H9 (cell line): ENCODE data around the gene MTG2. TPM values are rescaled to one million over a fixed set of nuclear protein-coding genes. Genes with fewer than 3 reads are reported as not detected.
A peak's percentile ranks its signal among the peaks of the same experiment; 100 is the strongest.

Experiments
- DNase-seq: peaks from one replicate; pipeline ENCODE4 v3.0.0-alpha.2; 2017
- H2AFZ ChIP-seq: one replicate; pipeline ENCODE4 v1.6.1; 2013; ENCODE audit warnings: mild to moderate bottlenecking, low read length, control low read depth, moderate library complexity
- H2AK5ac ChIP-seq: 2 replicates; pipeline ENCODE4 v1.6.1; 2013; ENCODE audit warnings: low read length, control low read depth, mixed read lengths; ENCODE audit not compliant: insufficient read length
- H2BK120ac ChIP-seq: one replicate; pipeline ENCODE4 v1.6.1; 2013; ENCODE audit warnings: low read depth, mild to moderate bottlenecking, low read length, control low read depth, inconsistent platforms; ENCODE audit not compliant: poor library complexity, severe bottlenecking
- H2BK12ac ChIP-seq: 2 replicates; pipeline ENCODE4 v1.6.1; 2013; ENCODE audit warnings: low read length, control low read depth, mixed read lengths, low read depth; ENCODE audit not compliant: insufficient read length
- H2BK15ac ChIP-seq: 2 replicates; pipeline ENCODE4 v1.6.1; 2013; ENCODE audit warnings: low read depth, low read length, control low read depth
- H2BK20ac ChIP-seq: one replicate; pipeline ENCODE4 v1.6.1; 2013; ENCODE audit warnings: low read depth, mild to moderate bottlenecking, low read length, control low read depth, inconsistent platforms; ENCODE audit not compliant: poor library complexity, severe bottlenecking
- H2BK5ac ChIP-seq: 2 replicates; pipeline ENCODE4 v1.6.1; 2013; ENCODE audit warnings: low read length, control low read depth, mixed read lengths; ENCODE audit not compliant: insufficient read length
- H3K14ac ChIP-seq: 2 replicates; pipeline ENCODE4 v1.6.1; 2013; ENCODE audit warnings: low read length, control low read depth; ENCODE audit not compliant: insufficient read depth
- H3K18ac ChIP-seq: 2 replicates; pipeline ENCODE4 v1.6.1; 2013; ENCODE audit warnings: low read depth, mild to moderate bottlenecking, mixed read lengths, low read length, control low read depth; ENCODE audit not compliant: insufficient read length
- H3K23ac ChIP-seq: 2 replicates; pipeline ENCODE4 v1.6.1; 2013; ENCODE audit warnings: low read length, control low read depth, mixed read lengths, low read depth; ENCODE audit not compliant: insufficient read length
- H3K23me2 ChIP-seq: 2 replicates; pipeline ENCODE4 v1.6.1; 2013; ENCODE audit warnings: low read depth, mild to moderate bottlenecking, mixed read lengths, low read length, control low read depth; ENCODE audit not compliant: insufficient read length, poor library complexity, severe bottlenecking
- H3K27ac ChIP-seq: 2 replicates; pipeline ENCODE4 v1.5.1; 2013; ENCODE audit warnings: low read length, control low read depth, mixed read lengths, low read depth; ENCODE audit not compliant: insufficient read length
- H3K27me3 ChIP-seq: 2 replicates; pipeline ENCODE4 v1.6.1; 2013; ENCODE audit warnings: low read length, control low read depth, inconsistent platforms; ENCODE audit not compliant: insufficient read depth
- H3K4ac ChIP-seq: 2 replicates; pipeline ENCODE4 v1.6.1; 2013; ENCODE audit warnings: low read depth, mild to moderate bottlenecking, control low read depth, inconsistent platforms, low read length, moderate library complexity
- H3K4me1 ChIP-seq: 2 replicates; pipeline ENCODE4 v1.6.1; 2013; ENCODE audit warnings: low read length, control low read depth, inconsistent platforms; ENCODE audit not compliant: insufficient read depth
- H3K4me2 ChIP-seq: 2 replicates; pipeline ENCODE4 v1.6.1; 2013; ENCODE audit warnings: low read length, control low read depth, mixed read lengths; ENCODE audit not compliant: insufficient read length, insufficient read depth
- H3K56ac ChIP-seq: 2 replicates; pipeline ENCODE4 v1.6.1; 2013; ENCODE audit warnings: low read depth, mild to moderate bottlenecking, mixed read lengths, low read length, control low read depth; ENCODE audit not compliant: insufficient read length
- H3K79me1 ChIP-seq: 2 replicates; pipeline ENCODE4 v1.6.1; 2013; ENCODE audit warnings: low read depth, mild to moderate bottlenecking, moderate library complexity, low read length, control low read depth, inconsistent platforms; ENCODE audit not compliant: insufficient read depth, poor library complexity, severe bottlenecking
- H3K79me2 ChIP-seq: 2 replicates; pipeline ENCODE4 v1.6.1; 2013; ENCODE audit warnings: low read length, control low read depth, inconsistent platforms; ENCODE audit not compliant: insufficient read depth
- H3K9ac ChIP-seq: 2 replicates; pipeline ENCODE4 v1.6.1; 2013; ENCODE audit warnings: low read length, control low read depth, mixed read lengths; ENCODE audit not compliant: insufficient read length; ENCODE audit errors: extremely low read depth
- H3K9me3 ChIP-seq: one replicate; pipeline ENCODE4 v1.6.1; 2013; ENCODE audit warnings: low read depth, low read length, inconsistent platforms; ENCODE audit not compliant: control insufficient read depth
- H3T11ph ChIP-seq: one replicate; pipeline ENCODE4 v1.6.1; 2013; ENCODE audit warnings: mild to moderate bottlenecking, low read length, control low read depth, inconsistent platforms
- H4K20me1 ChIP-seq: one replicate; pipeline ENCODE4 v1.6.1; 2013; ENCODE audit not compliant: control insufficient read depth, insufficient read length, insufficient read depth
- H4K5ac ChIP-seq: 2 replicates; pipeline ENCODE4 v1.6.1; 2013; ENCODE audit warnings: low read depth, mild to moderate bottlenecking, mixed read lengths, low read length, control low read depth; ENCODE audit not compliant: insufficient read length
- H4K8ac ChIP-seq: replicated peaks from 2 replicates; pipeline ENCODE4 v1.6.1; 2013; ENCODE audit warnings: low read length, control low read depth, mixed read lengths, low read depth; ENCODE audit not compliant: insufficient read length
- H4K91ac ChIP-seq: 2 replicates; pipeline ENCODE4 v1.6.1; 2013; ENCODE audit warnings: low read depth, mild to moderate bottlenecking, moderate library complexity, mixed read lengths, low read length, control low read depth; ENCODE audit not compliant: insufficient read length
- H3K27ac Mint-ChIP-seq, 3 experiments: 2 replicates in 2 of 3; 3 replicates in 1 of 3; pipeline ENCODE4 v1.8.0; 2020 to 2021; ENCODE audit warnings: mixed read lengths in 3 of 3, mild to moderate bottlenecking in 1 of 3, moderate library complexity in 1 of 3
- H3K27me3 Mint-ChIP-seq: 2 replicates; pipeline ENCODE4 v1.8.0; 2021; ENCODE audit warnings: low read depth, mild to moderate bottlenecking, moderate library complexity, mixed read lengths
- H3K36me3 Mint-ChIP-seq, 3 experiments: 2 replicates in 2 of 3; 3 replicates in 1 of 3; pipeline ENCODE4 v1.8.0; 2020 to 2021; ENCODE audit warnings: low read depth in 3 of 3, mixed read lengths in 3 of 3; ENCODE audit not compliant: insufficient read depth in 1 of 3
- H3K4me1 Mint-ChIP-seq, 2 experiments: 2 replicates each; pipeline ENCODE4 v1.8.0; 2020; ENCODE audit warnings: mixed read lengths in 2 of 2
- H3K4me3 Mint-ChIP-seq, 2 experiments: 2 replicates in 1 of 2; 3 replicates in 1 of 2; pipeline ENCODE4 v1.8.0; 2020 to 2021; ENCODE audit warnings: mild to moderate bottlenecking in 2 of 2, mixed read lengths in 2 of 2, moderate library complexity in 1 of 2
- H3K9me3 Mint-ChIP-seq, 2 experiments: 2 replicates in 1 of 2; 3 replicates in 1 of 2; pipeline ENCODE4 v1.8.0; 2020; ENCODE audit warnings: mild to moderate bottlenecking in 2 of 2, mixed read lengths in 2 of 2, moderate library complexity in 1 of 2
- WGBS: extraction: QIAGEN DNeasy Blood & Tissue Kit; methylation state at CpG from one replicate; pipeline ENCODE4 v1.1.7; 2013; ENCODE audit warnings: missing lambda C conversion rate, low lambda C conversion rate, mixed read lengths; ENCODE audit not compliant: insufficient read length; ENCODE audit errors: extremely low coverage; 5-methylcytosine and 5-hydroxymethylcytosine counted together
- total RNA-seq: library from RNA; stranded (reverse); gene quantifications from 2 replicates; pipeline ENCODE4 v1.2.1, GENCODE V29; 2021
- TF ChIP-seq, protein P1 (sequence below): fragments of 200-600 bp; sonication (generic); conservative IDR thresholded peaks from 3 replicates; pipeline ENCODE4 v1.8.0; 2021; ENCODE audit warnings: antibody characterized with exemption, mild to moderate bottlenecking

Gene MTG2
- total RNA-seq, 1 experiment from 2014 or later: 25.1 TPM

DNA sequence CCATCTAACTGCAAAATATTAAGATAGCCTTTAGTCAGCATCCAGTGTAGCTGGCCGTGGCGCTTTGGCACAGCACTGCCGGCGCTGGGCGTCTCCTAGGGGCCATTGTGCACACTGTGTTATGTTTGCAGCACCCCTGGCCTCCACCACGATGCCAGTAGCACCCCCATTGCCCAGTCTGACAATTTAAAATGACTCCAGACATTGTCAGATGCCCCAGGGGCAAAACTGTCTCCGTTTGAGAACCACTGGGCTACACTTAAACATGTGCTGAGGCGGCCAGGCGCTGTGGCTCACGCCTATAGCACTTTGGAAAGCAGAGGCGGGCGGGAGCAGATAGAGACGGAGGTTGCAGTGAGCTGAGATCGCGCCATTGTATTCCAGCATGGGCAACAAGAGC lies 6.0 kb upstream of the MTG2 start:
- Histone ChIP-seq H2BK20ac (no peak overlapping the region), H3K56ac (no peak overlapping the region), H4K20me1 (no peaks in the 10 kb centered on the region), H3K18ac (no peak overlapping the region), H3K4me1 (no peaks in the 10 kb centered on the region), H2BK12ac (no peak overlapping the region), H4K91ac (no peak overlapping the region), H2AK5ac (no peak overlapping the region), H3K79me1 (no peaks in the 10 kb centered on the region), H3K23me2 (no peaks in the 10 kb centered on the region), H2AFZ (no peak overlapping the region), H3K4ac (no peak overlapping the region), H3K27me3 (no peaks in the 10 kb centered on the region), H3T11ph (no peak overlapping the region), H3K9ac (no peak overlapping the region), H3K4me2 (no peak overlapping the region), H3K9me3 (no peaks in the 10 kb centered on the region), H4K5ac (no peak overlapping the region), H3K79me2 (no peaks in the 10 kb centered on the region), H4K8ac (no peak overlapping the region), H3K27ac (no peak overlapping the region), H3K14ac (no peak overlapping the region), H2BK5ac (no peak overlapping the region), H2BK15ac (no peak overlapping the region), H3K23ac (no peak overlapping the region), H2BK120ac (no peak overlapping the region)
- Mint-ChIP-seq H3K36me3 (peaks cover 9 to 40% (median 22%) of the 10 kb centered on the region in 3 experiments), H3K27me3 (no peaks in the 10 kb centered on the region), H3K4me3 (no peak overlapping the region), H3K4me1 (peaks cover 4% of the 10 kb centered on the region in 2 experiments), H3K9me3 (no peaks in the 10 kb centered on the region), H3K27ac (peak overlapping the region in 1 of 3 experiments; percentile 61; a peak in 2 of 7 replicates)
- TF ChIP-seq, protein P1, sequence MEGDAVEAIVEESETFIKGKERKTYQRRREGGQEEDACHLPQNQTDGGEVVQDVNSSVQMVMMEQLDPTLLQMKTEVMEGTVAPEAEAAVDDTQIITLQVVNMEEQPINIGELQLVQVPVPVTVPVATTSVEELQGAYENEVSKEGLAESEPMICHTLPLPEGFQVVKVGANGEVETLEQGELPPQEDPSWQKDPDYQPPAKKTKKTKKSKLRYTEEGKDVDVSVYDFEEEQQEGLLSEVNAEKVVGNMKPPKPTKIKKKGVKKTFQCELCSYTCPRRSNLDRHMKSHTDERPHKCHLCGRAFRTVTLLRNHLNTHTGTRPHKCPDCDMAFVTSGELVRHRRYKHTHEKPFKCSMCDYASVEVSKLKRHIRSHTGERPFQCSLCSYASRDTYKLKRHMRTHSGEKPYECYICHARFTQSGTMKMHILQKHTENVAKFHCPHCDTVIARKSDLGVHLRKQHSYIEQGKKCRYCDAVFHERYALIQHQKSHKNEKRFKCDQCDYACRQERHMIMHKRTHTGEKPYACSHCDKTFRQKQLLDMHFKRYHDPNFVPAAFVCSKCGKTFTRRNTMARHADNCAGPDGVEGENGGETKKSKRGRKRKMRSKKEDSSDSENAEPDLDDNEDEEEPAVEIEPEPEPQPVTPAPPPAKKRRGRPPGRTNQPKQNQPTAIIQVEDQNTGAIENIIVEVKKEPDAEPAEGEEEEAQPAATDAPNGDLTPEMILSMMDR: no peak
- no peak for DNase-seq
- WGBS: no CpG with 5 or more reads among the region's 15 CpGs
